Testis (tissue), 3 donors: ENCODE results near the gene ATP5PB. TPM values are rescaled to one million over a fixed set of nuclear protein-coding genes. Genes with fewer than 3 reads are reported as not detected.
A peak's percentile ranks its signal among the peaks of the same experiment; 100 is the strongest.

ENCODE experiments used
- DNase-seq: peaks from one replicate; pipeline ENCODE4 v3.0.0-alpha.2; 2019
- H3K27ac ChIP-seq, 2 donors: fragments of 200-600 bp; sonication (generic); one replicate each; pipeline ENCODE4 v1.5.1; 2019
- H3K27me3 ChIP-seq: fragments of 200-600 bp; sonication (generic); one replicate; pipeline ENCODE4 v1.5.1; 2019
- H3K36me3 ChIP-seq: fragments of 200-600 bp; sonication (generic); one replicate; pipeline ENCODE4 v1.5.1; 2017; ENCODE audit warnings: low read depth; ENCODE audit errors: missing control alignments
- H3K4me1 ChIP-seq: fragments of 200-600 bp; sonication (generic); one replicate; pipeline ENCODE4 v1.5.1; 2019
- H3K4me3 ChIP-seq, 2 donors: fragments of 200-600 bp; sonication (generic); one replicate each; pipeline ENCODE4 v1.5.1; 2017 to 2019
- H3K9me3 ChIP-seq: fragments of 200-600 bp; sonication (generic); one replicate; pipeline ENCODE4 v1.5.1; 2017
- POLR2A ChIP-seq: fragments of 450-650 bp; IDR thresholded peaks from one replicate; pipeline ENCODE4 v1.6.1; 2017; ENCODE audit warnings: antibody characterized with exemption, mild to moderate bottlenecking, moderate library complexity
- WGBS, 2 donors: methylation state at CpG; one replicate each; pipeline ENCODE4 v1.1.5; 2018; 5-methylcytosine and 5-hydroxymethylcytosine counted together
- intact Hi-C: fragments of 100-400 bp; cut with DNase I; formaldehyde crosslinking; loops from one replicate; pipeline ENCODE4 v1.15.1; 2023; ENCODE audit warnings: low total_unique reads
- polyA plus RNA-seq: library from polyadenylated mRNA; stranded (reverse); fragments of 350-450 nt; fragmentation: Illumina TruSeq; extraction: RNeasy Lipid Tissue Mini Kit (QIAGEN cat#74804); gene quantifications from one replicate; pipeline ENCODE4 v1.2.3, GENCODE V29; 2014; ENCODE audit warnings: low read depth, low replicate concordance; ENCODE audit not compliant: insufficient read depth
- small RNA-seq, 2 donors: library from RNA; depleted of rRNA; stranded (forward); fragments of <200 nt; gene quantifications; one replicate each; pipeline ENCODE3, GENCODE V24; 2016
- total RNA-seq, 2 donors: library from RNA; depleted of rRNA; stranded (reverse); fragments of >200 nt; gene quantifications; one replicate each; pipeline ENCODE4 v1.2.3, GENCODE V29; 2016
- TF ChIP-seq, protein P1 (sequence below), 3 experiments: fragments of 450-650 bp in 2 of 3; fragments of 200-600 bp in 1 of 3; sonication (generic) in 1 of 3; IDR thresholded peaks; one replicate each; pipeline ENCODE4 v1.5.1; 2016 to 2019; ENCODE audit warnings: antibody characterized with exemption in 3 of 3, mild to moderate bottlenecking in 2 of 3, moderate library complexity in 1 of 3

ATP5PB gene
- total and polyA plus RNA-seq, 3 donors from 2014 or later, result 183 to 419 (median 188) TPM

DNA sequence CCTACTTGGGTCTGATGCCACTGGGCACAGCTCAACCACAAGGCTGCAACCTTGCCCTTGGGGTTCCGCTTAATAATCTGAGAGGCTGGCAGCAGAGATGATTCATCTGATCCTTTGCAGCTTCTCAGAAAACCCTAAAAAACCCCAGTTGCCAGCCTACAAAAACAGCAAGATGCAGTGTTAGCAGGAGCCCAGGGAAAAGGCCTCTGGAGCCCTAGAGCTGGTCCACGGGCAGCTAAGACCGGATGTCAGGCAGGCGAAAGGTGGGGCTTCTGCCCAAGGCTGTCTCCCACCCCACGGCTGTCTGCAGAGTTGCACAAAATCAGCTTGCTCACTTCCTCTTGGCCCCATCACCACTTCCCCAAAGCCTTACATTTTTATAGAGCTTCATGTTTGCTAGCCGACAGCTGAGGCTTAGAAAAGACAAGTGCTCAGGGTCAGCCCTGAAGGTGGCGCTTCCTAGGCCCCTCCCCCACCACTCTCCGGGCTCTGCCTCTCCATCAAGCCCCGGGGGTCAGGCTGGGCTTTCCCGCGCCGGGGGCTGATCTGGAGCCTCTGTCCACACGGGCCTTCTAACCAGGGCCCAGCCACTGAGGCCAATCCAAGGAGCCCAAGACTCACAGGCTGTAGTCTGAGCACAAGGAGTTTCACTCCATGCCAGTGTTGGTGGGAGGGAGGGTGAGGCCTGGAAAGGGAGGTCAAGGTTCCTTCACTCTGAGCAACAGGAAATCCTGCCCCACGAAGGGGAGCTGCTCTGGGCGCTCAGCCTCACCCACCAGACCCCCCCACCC is 58.3 kb downstream of the ATP5PB start:
- peaks cover 31% of the 10 kb centered on the region for H3K4me1 ChIP-seq
- peak overlapping the region; percentile 44 to 49 for H3K4me3 ChIP-seq
- peak; percentile 76 for DNase-seq
- TF ChIP-seq, protein P1, sequence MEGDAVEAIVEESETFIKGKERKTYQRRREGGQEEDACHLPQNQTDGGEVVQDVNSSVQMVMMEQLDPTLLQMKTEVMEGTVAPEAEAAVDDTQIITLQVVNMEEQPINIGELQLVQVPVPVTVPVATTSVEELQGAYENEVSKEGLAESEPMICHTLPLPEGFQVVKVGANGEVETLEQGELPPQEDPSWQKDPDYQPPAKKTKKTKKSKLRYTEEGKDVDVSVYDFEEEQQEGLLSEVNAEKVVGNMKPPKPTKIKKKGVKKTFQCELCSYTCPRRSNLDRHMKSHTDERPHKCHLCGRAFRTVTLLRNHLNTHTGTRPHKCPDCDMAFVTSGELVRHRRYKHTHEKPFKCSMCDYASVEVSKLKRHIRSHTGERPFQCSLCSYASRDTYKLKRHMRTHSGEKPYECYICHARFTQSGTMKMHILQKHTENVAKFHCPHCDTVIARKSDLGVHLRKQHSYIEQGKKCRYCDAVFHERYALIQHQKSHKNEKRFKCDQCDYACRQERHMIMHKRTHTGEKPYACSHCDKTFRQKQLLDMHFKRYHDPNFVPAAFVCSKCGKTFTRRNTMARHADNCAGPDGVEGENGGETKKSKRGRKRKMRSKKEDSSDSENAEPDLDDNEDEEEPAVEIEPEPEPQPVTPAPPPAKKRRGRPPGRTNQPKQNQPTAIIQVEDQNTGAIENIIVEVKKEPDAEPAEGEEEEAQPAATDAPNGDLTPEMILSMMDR (IDR thresholded peaks at IDR 0.05), result peak in 1 of 3 experiments; percentile 11
- no peak for TF ChIP-seq POLR2A
- no peaks in the 10 kb centered on the region for H3K9me3 ChIP-seq
- H3K27ac ChIP-seq, result peak overlapping the region; percentile 90 to 94
- 6 to 10% methylated on average over 15 of the region's 15 CpGs for WGBS, 2 donors
- H3K36me3 ChIP-seq, result no peaks in the 10 kb centered on the region
- H3K27me3 ChIP-seq, result no peaks in the 10 kb centered on the region
- intact Hi-C loops, result no loop called here

DNA sequence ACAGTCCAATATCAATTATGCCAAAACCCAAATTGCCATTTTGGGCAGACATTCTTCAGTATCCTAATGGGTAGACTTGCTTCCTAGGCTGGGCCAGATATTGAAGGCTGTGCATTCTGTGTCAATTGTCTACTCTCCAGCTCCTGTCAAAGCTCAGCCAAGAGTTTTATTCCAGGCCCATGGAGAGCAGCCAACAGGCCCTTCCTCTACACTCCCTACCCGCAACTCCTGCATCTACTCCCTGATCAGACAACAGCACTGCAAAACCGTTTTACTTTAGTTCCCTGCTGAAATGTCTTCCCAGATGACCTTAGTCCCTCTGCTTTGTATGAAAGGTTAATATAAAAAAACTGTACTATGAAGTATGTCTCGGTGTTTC is 60.7 kb downstream of the ATP5PB start:
- no peak overlapping the region for H3K27ac ChIP-seq
- no peaks in the 10 kb centered on the region for H3K36me3 ChIP-seq
- peak; percentile 63 for DNase-seq
- H3K27me3 ChIP-seq, result no peaks in the 10 kb centered on the region
- no peaks in the 10 kb centered on the region for H3K9me3 ChIP-seq
- WGBS, 2 donors, result 42 to 78% methylated on average over 3 of the region's 3 CpGs
- intact Hi-C loops, result no loop called here
- TF ChIP-seq, protein P1 (IDR thresholded peaks at IDR 0.05), result no peak
- TF ChIP-seq POLR2A, result no peak
- H3K4me3 ChIP-seq, result no peak overlapping the region
- H3K4me1 ChIP-seq, result peaks cover 31% of the 10 kb centered on the region

DNA sequence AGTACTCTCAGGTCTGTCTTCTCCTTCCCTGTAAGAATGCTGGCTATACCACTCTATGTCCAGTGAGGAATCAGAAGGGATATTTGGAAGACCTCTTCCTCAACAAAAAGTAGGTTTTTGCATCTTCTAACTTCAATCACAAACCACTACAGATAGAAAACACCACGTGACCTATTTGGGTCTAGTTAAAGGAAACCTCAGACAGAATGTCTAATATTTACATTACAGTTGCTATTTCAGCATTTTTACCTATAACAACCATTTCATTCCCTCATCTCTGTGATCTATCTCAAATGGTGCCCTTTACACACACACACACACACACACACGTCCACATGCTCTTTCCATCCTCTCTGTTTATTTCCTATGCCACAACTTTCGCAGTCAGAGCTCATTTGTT is 62.1 kb downstream of the ATP5PB start:
- WGBS, 2 donors, result 82 to 84% methylated on average over 3 of the region's 3 CpGs
- Histone ChIP-seq H3K4me1 (peaks cover 45% of the 10 kb centered on the region), H3K9me3 (no peaks in the 10 kb centered on the region), H3K4me3 (no peak overlapping the region), H3K27ac (no peak overlapping the region), H3K27me3 (no peaks in the 10 kb centered on the region), H3K36me3 (no peaks in the 10 kb centered on the region)
- intact Hi-C loops, result no loop called here
- no peak for DNase-seq
- TF ChIP-seq, protein P1 (IDR thresholded peaks at IDR 0.05), result no peak
- no peak for TF ChIP-seq POLR2A

Small RNA genes within 50 kb of the gene (small RNA-seq; reads per million reads assigned to genes)
- gene RF00019 (0 reads per million in 2 donors), gene RNU6-792P (0 reads per million in 2 donors)

Other genes starting within 250 kb of the ATP5PB start
- gene DENND2D, start 248.8 kb upstream of the ATP5PB start, total RNA-seq, result 10 to 100 TPM; 21.2 to 22.9 TPM
- gene DENND2D, start 248.8 kb upstream of the ATP5PB start, polyA plus RNA-seq, result 38.8 TPM
- 1 to 10 TPM in 1 of 2 donors, under 1 TPM in 1; 0.55 to 5.0 TPM for gene CHI3L2, start 221.8 kb upstream of the ATP5PB start, total RNA-seq
- 4.3 TPM for gene CHI3L2, start 221.8 kb upstream of the ATP5PB start, polyA plus RNA-seq
- gene CHIA, start 158.6 kb upstream of the ATP5PB start, total RNA-seq, result under 1 TPM in 1 of 2 donors, not detected in 1; 0.31 TPM
- 0.70 TPM for gene CHIA, start 158.6 kb upstream of the ATP5PB start, polyA plus RNA-seq
- gene OVGP1, start 21.7 kb upstream of the ATP5PB start, total RNA-seq, result 10 to 100 TPM in 1 of 2 donors, 1 to 10 TPM in 1; 6.8 to 19.4 TPM
- gene OVGP1, start 21.7 kb upstream of the ATP5PB start, polyA plus RNA-seq, result 9.3 TPM
- gene WDR77, start 208 bp upstream of the ATP5PB start, total RNA-seq, result 10 to 100 TPM; 32.6 to 33.8 TPM
- 33.7 TPM for gene WDR77, start 208 bp upstream of the ATP5PB start, polyA plus RNA-seq
- gene C1orf162, start 24.5 kb downstream of the ATP5PB start, total RNA-seq, result 1 to 10 TPM; 5.4 to 6.9 TPM
- 15.4 TPM for gene C1orf162, start 24.5 kb downstream of the ATP5PB start, polyA plus RNA-seq
- gene ADORA3, start 54.2 kb downstream of the ATP5PB start, total RNA-seq, result 1 to 10 TPM; 2.8 to 3.8 TPM
- gene ADORA3, start 54.2 kb downstream of the ATP5PB start, polyA plus RNA-seq, result 2.5 TPM
- 10 to 100 TPM; 27.6 to 63.6 TPM for gene TMIGD3, start 54.2 kb downstream of the ATP5PB start, total RNA-seq
- gene TMIGD3, start 54.2 kb downstream of the ATP5PB start, polyA plus RNA-seq, result 148 TPM
- 10 to 100 TPM; 20.8 to 27.6 TPM for gene RAP1A, start 170.3 kb downstream of the ATP5PB start, total RNA-seq
- gene RAP1A, start 170.3 kb downstream of the ATP5PB start, polyA plus RNA-seq, result 42.8 TPM